ENCODE data around the gene PUM1.

GRCh38 chr1:31000301-31000700, 65.2 kb downstream of the PUM1 start:
- TF ChIP-seq, protein P1, sequence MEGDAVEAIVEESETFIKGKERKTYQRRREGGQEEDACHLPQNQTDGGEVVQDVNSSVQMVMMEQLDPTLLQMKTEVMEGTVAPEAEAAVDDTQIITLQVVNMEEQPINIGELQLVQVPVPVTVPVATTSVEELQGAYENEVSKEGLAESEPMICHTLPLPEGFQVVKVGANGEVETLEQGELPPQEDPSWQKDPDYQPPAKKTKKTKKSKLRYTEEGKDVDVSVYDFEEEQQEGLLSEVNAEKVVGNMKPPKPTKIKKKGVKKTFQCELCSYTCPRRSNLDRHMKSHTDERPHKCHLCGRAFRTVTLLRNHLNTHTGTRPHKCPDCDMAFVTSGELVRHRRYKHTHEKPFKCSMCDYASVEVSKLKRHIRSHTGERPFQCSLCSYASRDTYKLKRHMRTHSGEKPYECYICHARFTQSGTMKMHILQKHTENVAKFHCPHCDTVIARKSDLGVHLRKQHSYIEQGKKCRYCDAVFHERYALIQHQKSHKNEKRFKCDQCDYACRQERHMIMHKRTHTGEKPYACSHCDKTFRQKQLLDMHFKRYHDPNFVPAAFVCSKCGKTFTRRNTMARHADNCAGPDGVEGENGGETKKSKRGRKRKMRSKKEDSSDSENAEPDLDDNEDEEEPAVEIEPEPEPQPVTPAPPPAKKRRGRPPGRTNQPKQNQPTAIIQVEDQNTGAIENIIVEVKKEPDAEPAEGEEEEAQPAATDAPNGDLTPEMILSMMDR (IDR thresholded peaks at IDR 0.05; ENCODE audit: low read depth, low read length, poor library complexity, severe bottlenecking): no peak
- TF ChIP-seq EZH2phosphoT487 (IDR thresholded peaks at IDR 0.05; ENCODE audit: borderline replicate concordance, low read length): no peak
